GM18502 (cell line): ENCODE data around the gene TAPT1.

Experiments used
- ATAC-seq: cut with Tn5 transposase; IDR thresholded peaks from one replicate; pipeline ENCODE4 v1.9.1; 2021; ENCODE audit warnings: mild to moderate bottlenecking; ENCODE audit not compliant: unreplicated experiment, poor library complexity

The TAPT1 gene

DNA sequence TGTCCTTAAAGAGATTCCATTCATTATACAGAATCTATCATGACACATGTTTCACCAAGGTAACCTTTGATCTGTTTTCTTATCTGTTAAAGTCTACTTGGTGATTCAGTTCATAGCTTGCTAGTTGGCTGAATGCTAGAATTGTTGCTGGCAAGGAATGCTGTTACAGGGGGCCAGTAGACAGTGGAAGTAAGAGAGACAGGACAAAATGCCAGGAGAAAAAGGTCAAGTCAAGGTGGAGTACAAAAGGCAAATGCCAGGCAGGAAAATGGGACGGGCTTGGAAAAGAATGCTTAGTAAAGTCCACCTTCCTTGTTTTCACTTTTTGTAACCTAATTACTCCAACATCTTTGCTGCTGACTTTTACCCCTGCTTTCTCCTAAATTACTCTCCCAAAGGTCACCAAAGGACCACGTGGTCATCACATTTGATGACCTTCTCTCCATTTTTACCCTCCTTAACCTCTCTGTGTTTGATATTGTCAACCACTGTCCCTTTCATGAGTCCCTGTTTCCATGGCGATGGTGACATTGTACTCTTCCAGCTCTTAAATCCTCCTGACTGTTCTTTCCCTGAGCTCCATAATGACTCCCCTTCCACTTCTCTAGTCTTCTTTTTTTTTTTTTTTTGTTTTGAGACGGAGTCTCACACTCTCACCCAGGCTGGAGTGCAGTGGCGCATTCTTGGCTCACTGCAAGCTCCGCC lies 24.5 kb upstream of the TAPT1 start:
- ATAC-seq: no peak

DNA sequence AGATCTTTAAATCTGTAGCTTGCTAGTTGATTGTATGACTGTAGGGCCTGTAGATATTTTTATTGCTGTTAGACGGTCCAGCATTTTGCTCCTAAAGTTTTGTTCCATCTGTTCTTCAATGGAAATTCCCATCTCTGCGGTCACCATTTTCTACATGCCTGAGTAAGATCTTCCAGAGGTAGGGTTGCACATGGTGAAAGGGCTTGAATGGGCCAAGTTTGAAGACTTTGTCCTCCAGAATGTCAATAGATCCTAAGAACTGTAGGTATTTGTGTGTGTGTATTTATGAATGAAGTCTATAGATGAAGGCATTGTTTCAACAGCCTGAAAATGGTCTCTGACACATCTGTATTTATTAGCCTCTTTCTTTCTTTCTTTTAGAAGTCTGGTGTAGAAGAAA lies 22.3 kb upstream of the TAPT1 start:
- ATAC-seq: no peak

DNA sequence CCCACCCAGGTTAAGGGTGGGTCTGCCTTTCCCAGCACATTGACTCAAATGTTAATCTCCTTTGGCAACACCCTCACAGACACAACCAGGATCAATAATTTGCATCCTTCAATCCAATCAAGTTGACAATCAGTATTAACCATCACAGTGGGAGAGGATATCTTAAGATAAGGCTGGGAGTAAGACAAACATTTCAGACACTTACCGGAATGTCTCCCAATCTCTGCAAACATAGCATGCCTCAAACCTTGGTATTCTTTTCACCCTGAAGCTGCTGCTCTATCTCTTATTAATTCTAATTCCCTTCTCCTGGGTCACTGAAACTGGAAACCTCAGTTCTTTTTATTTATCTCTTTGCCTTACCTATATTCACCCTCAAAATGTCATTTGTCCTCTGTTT lies 19.0 kb upstream of the TAPT1 start:
- no peak for ATAC-seq

DNA sequence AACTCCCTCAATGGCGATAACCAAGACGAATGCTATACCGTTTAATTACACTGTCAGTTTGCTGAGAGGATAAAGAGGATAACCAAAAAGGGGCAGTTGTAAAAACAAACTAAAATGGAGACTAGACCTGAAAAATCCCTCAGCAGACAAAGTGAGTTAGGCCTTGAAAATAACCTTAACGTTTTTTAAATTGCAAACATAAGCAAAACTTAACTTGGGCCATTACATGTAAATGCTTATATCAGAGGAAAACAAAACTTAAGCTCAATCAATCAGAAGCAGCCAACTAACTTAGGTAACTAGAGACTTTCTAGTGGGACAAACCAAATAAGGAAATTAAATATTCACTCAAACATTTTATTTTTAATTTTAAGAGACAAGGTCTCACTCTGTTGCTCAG lies 17.0 kb upstream of the TAPT1 start:
- no peak for ATAC-seq

DNA sequence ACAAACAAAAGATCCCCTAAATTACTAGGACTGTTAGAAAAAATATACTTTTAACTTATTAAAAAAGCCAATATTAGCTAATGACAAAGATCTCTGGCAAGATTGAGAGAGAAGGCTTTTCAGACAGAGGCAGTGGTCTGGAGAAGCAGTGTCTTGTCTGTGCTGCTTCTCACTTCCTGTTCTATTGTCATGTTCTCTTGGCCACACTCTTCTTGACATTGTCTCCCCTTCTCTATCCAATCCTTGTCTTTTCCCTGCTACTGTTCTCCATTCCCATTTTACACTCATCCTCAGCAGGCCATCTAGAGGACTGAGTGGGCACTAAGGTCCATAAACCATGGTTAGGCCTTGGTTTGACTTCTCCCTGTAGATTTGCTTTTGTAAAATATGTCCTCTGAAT lies 14.0 kb upstream of the TAPT1 start:
- ATAC-seq: no peak

DNA sequence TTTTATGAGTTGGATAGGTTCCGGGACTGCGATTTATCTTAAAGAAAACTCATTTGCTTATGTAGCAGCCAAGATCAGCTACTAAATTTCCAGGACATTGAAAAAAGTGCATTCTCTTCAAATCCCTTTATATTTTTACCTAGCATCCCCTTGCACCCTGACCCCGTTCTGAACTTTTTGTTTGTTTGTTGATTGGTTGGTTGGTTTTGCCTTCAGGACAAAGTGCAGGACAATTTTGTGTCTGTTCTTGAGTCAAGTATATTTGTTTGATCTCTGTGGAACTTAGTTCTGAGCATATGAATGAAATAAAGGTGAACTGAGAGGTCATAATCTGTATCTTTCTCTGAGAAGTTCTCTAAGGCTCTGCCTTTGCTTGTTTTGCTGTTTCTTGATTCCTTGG lies 12.8 kb upstream of the TAPT1 start:
- no peak for ATAC-seq

DNA sequence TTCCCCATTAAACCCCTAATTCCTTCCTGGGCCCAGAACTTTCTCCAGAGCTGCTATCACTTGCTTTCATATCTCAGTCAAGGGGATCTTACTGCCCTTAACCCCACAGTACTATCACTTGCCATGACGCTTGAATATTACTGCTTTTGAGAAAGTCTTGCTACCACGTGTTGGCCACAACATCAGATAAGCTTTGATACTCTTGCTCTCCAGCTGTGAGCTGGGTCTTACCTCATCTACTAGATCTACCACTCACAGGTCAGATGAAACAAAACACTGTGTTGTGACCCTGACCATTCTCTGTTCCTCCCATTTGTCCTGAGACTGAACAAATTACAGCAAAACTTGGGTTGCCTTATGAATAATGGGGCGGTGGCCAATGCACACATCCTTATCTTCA lies 12.1 kb upstream of the TAPT1 start:
- ATAC-seq: no peak

DNA sequence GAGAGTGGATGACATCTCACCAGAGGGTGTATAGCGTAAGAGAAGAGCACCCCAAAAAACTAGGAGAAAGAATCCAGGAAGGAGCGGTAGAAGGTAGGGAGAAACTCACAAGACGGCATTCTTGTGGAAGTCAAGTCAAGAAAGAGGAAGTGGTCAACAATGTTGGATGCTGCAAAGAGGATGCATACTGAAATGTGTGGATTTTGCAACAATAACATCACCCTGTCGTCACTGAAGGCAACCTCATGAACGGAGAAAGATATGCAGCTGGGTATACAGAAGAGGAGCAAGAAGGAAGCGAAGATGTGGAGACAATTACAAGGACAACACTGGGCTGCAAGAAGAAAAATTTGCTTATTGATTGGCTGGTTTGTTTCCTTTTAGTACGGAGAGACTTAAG lies 11.4 kb upstream of the TAPT1 start:
- no peak for ATAC-seq

DNA sequence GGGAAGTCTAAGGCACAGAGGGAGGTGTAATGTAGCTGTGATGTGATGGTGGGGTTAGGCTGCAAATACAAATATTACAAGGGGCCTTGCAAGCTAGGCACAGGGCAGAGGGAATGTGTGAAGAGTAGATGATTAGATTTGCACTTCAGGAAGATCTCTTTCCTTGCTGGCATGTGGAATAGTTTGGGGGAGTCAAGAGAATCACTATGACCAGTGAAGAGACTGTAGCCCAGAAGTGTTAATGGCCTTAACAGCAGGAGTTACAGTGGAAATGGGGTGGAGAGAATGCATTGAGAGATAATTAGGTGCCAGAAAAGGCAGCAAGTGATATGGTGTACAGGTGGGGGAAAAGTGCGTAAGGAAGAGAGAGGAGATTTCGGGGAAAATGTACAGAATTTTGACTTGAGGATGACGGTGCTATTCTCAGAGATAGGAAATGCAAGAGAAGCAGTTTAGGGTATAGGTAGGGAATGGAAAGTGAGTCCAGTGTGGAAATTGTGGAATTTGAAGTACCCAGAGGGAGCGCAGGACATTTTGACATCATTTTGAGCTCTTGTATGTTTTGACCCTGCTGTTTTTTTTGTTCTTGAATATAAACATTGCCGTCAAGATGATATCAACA lies 10.2 kb upstream of the TAPT1 start:
- no peak for ATAC-seq

DNA sequence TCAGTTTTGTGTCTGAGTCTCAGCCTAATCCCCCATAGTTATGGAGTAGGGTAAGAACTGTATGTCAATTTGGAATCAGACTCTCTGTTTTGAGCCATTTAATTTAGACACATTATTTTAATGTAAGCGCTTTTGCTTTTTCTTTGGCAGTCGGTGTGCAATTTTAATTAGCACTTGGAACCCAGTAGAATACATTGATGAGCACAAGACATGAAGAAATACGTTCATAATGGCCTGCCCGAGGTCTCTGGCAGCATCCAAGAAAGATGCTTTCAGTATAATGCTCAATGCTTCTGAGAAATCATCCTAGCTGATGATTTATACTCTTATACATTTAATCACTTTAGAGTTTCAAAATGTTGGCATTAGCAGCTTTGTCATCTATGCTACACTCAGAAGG lies 8.9 kb upstream of the TAPT1 start:
- ATAC-seq: no peak

DNA sequence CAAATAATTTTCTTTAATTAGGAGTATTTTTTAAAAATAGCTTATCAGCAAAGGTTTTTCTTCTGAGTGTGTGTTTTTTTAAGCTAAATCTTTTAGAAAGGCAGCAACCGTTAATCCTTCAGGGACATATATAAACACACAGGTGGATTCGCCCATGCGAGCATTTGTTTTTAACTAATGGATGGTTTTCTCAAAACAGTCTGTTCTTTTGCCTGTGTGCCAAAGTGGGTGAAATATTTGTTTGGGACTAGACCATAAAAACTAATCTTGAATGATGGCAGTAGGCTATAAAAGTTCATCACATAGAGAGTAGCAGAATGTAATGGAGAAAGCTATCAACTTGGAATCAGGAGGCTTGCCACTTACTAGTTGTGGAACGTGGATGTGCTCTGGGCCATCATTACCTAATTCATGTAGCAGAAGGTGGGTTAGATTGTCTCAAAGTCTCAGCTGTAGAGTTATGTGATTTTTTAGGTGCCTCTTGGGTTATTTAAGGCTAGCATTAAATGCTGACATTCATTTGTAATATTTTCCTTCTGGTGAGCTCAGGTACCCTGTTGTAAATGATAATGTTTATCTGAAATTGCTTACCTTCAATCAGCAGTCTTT lies 7.4 kb upstream of the TAPT1 start:
- ATAC-seq: no peak

DNA sequence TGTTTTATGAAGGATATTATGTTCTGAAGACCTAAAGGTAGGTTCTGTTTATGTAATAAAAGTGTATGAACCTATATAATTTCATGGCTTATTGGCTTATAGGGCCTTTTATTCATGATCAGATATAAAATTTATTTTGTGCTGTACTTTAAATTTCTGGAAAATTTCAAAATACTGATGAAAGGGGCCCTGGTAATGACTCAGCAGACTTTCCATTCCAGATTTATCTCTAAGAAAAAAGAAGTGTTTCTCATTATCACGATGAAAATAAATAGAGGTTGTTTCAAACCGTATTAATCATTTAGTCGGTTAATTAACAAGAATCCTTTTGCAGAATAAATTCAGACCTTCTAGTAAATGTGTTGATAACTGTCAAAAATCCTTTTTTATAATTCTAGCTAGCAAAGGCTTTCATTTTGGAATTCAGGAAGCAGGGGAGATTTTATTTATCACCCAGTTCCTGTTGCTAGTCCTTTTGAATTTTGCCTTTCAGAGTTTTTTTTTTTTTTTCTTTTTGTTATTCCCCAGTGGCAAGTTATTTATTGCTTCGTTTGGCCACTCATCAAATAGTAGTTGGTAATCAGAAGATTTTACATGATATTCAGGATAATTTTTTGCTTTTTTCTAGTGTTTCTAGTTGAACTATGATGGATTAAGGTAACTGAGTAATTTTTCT lies 5.4 kb upstream of the TAPT1 start:
- no peak for ATAC-seq

DNA sequence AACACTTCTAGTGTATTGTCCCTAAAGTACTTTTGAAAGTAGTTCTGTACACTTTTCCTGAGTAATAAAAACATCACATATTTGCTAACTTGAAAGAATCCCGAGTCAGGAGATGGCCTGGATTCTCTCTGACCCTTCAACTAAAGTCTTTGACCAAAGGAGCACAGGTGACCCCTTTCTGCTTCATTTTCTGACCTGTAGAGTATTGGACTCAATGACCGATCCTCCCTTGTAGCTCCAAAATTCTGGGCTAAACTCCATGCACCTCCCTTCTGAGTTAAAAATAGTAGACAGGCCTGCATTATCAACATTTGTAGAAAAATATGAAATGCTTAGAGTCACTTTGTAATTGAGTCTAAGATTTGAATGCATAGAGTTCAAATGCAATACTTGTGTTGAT lies 4.0 kb upstream of the TAPT1 start:
- no peak for ATAC-seq

DNA sequence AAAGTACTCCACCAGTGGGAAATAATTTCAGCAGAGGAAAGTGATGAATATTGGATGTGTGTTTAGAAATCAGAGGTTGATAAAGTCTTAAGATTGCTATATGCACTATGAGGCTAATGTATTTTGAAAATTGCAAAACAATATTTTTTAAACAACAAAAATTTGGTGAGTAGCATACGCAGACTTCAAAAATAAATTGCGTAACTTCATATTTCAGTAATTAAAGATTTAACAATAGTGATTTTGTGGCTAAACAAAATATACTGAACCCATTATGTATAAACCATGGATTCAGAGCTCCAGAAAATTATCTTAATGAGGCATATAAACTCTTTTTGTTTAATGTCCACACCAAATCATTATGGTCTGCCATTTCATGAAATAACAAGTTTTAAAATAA lies 3.3 kb upstream of the TAPT1 start:
- ATAC-seq: no peak

DNA sequence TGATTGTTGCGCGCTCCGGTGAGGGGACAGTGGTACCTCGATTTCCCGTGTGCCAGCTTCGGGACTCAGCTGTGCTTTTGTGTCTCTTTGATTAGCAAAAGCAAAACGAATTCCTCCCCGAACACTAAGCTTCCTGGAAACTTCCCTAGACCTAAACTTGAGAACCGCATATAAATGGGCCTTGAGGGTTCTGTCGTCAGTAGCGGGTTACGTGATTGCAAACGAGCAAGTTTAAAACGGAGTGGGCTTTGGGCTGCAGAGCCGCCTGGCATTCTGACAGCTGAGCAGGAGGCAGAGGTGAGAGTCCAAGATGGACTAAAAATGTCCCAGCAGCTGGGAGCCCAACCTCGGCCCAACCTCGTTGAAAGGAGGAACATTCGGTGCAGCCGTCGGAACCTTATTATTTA lies 1.2 kb upstream of the TAPT1 start:
- peak; percentile 3 for ATAC-seq

DNA sequence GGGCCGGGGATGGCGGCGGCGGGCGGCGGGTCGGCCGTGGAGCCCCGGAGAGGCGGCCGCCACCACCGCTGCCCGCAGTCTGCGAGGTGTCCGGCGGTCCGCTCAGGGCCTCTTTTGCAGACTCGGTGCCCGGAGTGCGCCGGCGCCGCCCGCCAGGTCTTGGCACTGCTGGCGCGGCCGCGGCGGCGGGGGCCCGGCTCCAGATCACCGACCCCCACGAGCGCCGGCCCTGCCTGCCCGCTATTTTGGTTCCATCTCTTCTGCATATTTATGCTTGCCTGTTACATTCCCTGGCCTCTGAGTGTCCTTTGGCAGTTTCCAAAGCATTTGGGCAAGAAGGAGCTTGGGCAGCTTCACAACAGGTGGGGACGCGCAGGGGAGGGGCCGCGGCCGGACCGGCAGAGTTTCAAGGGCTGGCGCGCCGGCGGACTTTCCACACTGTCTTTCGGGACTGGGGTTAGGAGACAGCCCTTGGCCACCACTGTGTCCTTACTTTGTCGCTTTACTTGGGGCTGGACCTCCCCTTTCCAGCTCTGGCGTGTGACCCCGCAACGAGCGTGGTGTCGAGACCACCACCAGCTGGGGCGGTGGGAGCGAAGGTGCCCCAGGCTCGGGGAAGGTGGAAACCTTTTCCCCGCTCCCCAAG lies 668 bp upstream of the TAPT1 start:
- ATAC-seq: peak; percentile 39

DNA sequence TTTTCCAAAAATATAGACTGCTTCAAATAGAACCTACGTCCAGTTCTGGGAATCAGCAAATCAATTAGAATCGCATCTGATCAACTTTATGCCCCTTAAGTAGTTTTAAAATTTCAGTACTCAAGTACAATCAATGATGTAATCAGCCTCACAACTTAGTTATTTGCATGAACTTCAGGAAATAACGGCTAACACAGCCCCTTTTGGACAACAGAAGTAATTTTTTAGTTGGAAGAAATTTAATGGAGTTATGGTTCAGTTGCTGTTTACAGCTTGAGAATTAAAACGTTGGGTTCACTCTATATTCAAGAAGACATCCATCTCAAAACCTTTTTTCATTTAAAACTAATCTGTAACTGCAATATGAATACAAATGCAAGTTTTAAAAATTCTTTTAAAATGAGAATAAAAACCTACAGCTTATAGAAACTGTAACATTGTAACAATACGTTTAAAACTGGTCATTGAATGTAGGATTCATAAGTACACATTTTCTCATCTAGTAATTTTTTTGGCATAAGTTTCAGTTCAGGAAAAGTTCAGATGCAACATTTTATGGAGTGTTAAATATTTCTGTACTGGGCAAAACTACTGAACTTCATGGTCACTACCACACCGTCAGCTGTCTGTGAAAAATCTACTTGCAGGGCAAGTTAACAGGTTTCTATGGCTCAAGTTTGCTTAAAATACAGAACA lies 956 bp downstream of the TAPT1 start:
- ATAC-seq: peak; percentile 0

DNA sequence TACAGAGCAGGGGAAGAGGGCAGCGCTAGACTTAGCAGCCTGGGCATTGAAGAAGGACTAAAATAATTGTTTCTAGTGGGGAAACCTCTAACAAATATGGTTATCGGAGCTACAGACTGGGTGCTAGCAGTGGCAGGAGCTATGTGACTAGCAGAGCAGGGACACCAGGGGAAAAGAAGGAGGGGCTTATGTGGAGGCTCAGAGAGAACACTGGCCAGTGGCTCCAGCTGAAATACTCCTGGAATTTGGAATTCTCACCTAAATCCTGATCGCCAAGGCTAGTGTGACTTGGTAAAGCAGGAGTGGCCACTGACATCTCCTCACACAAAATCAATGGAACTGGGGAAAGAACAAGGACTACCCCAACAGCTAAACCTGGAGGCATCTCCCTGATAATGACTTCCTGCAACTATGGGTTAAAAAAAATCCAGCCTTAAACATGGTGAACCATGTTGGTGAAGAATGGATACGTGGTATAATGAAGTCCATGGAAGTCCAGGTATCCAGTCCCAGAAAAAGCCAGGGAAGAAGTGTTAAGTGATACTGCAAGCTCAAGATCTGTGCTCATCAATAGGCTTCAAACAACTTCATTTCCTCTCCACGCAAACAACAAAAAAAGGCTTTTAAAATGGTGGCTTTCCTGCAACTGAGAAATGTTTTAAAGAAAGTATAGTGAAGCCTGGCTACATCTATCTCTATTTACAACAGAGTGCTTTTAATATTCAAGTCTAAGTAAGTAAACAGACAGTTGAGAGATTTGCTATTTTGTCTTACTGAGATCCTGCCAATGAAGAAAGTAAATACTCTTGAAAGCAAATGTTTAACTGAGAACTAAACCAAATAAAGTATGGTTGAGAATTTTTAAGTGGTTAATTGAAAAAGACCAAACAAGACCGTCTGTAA lies 1.8 kb downstream of the TAPT1 start:
- ATAC-seq: no peak

DNA sequence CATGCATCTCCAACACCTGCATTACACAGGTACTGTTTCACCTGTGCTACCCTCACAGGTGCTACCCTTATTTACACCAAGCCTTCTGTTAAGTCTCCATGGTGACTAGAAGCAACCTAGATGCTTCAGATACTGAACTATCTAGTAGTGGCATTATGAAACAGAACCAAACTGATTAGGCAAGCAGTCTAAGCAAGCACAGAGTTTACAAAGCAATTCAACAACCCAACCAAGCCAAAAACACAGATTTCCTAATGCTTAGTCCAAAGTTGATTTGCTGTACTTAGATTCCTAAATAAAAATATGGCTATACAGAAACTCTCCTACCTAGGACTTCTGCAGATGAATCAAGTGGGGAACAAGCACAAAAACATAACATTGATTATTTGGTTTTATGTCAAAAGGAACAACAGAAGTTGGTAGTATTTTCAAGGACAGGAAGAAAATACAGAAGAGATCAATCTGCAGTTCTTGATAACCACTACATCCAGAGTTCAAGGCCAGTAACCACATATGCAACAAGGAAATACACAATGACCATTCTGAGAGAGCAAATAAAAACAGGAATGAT lies 3.2 kb downstream of the TAPT1 start:
- ATAC-seq: no peak
